ENCODE results near the gene SDK1.

Gene SDK1

DNA sequence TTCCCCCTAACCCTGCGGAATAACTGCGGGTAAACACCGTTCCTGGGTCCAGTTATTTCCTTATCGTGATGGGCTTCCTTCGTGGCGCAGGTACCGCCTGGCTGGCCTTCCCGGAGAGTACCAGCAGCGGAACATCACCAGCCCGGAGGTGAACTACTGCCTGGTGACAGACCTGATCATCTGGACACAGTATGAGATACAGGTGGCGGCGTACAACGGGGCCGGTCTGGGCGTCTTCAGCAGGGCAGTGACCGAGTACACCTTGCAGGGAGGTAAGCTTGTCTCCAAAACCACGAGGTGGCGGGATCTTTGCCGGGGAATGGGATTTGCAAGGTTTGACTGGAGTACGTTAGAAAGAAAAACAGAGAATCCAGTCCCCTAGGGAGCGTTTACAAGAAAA is 716.0 kb downstream of the SDK1 start:
- DNase-seq (ENCODE audit: low read depth), result no peak

DNA sequence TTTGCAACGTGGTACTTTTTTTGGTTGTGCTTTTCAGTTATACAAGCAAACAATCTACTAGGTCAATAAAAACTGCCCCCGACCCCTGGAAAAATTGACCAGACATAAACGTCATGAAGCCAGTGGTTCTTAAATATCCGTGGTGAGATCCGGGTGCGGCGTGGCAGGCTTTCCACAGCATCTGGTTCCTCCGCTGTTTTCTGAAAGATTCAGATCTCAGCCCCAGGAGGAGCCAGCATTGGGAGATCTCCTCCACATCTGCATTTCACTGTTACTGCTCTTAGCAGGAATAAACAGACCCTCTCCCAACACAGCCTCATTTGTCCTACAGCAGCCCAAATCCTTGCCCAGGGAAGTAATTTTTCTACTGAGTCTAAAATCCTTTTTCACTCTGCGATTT is 716.7 kb downstream of the SDK1 start:
- no peak for DNase-seq (ENCODE audit: low read depth)

- DNase-seq (ENCODE audit: low read depth), result no peak
Observed at GRCh38 chr7:4018601-4019316, 717.7 kb downstream of the SDK1 start.

DNA sequence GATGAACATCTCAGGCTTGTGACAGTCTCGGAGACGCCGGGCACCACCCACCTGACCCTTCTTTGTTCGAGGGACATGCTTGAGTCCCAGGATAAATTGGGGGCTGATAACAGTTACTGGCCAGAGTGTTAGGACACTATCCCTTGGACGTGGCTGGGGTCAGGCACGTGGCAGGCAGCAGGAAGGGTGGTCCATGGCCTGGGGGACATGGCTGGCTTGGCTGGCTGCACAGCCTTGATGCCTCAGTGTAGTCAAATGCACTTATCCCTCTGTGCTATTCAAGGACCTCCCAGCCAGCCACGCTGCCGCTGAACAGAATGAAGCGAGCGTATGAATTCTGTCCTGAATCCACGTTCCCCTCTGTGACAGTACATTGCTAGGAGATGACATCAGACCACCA is 719.0 kb downstream of the SDK1 start:
- no peak for DNase-seq (ENCODE audit: low read depth)

DNA sequence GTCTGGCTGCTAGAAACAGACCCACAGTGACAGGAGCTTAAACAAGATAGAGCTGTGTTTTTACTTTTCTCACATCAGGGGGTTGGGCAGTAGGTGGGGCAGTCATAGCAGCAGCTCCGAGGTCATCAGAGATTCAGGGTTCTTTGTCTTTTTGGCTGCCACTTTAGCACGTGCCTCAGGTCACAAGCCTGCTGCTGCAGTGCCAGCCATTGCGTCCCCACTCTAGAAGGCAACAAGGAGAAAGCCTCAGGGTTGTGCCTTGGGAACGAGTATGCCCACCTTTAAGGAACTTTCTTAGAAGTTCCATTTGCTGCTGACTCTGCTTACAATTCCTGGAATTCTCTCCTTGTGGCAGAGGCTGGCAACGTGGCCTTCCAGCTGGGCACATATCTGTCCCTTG is 720.4 kb downstream of the SDK1 start:
- DNase-seq (ENCODE audit: low read depth), result no peak

GRCh38 chr7:4022265-4022664 is 721.2 kb downstream of the SDK1 start:
- DNase-seq (ENCODE audit: low read depth), result no peak

DNA sequence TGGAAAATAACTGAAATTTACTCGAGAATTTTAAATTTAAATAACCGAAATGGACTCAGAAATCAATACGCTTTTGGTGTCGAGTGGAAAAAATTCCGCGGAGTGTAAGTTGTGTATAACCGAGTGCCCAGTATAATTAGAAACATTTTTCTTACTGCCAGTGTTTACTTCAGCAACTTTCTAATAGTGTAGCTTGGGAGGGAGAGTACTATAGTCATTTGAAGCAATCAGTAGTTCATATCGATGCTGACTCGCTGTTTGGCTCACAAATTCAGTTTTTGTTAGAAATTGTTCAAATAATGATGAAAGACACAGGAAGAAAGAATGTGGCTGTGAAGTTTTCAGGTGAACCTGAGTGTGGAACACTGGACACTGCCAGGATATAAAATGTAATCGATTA is 722.5 kb downstream of the SDK1 start:
- no peak for DNase-seq (ENCODE audit: low read depth)

GRCh38 chr7:4024133-4024532 is 723.1 kb downstream of the SDK1 start:
- no peak for DNase-seq (ENCODE audit: low read depth)

GRCh38 chr7:4024806-4025205 is 723.8 kb downstream of the SDK1 start:
- DNase-seq (ENCODE audit: low read depth), result no peak

GRCh38 chr7:4025210-4025609 is 724.2 kb downstream of the SDK1 start:
- DNase-seq (ENCODE audit: low read depth), result no peak

- no peak for DNase-seq (ENCODE audit: low read depth)
Observed at GRCh38 chr7:4025694-4026615, 724.9 kb downstream of the SDK1 start.

- DNase-seq (ENCODE audit: low read depth), result no peak
Observed at GRCh38 chr7:4026941-4027486, 726.0 kb downstream of the SDK1 start.

- no peak for DNase-seq (ENCODE audit: low read depth)
Observed at GRCh38 chr7:4028221-4028620, 727.2 kb downstream of the SDK1 start.

DNA sequence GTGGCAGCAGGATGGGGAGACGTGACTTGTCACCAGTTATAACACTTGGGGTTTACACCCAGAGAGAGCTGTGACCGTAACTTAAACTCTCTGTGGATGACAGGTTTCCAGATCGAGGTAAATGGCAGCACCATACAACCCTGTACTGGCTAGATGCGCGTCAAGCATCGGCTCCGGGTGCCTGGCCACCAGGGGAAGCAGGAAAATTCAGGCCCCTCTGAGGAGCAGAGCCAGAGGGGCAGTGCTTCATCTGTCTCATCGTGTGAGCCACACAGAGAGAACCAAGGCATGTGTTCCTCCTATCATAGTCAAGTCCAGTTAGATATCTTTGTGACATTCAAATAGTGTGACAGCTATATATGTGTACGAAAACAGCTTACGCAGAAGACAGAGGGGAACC is 728.9 kb downstream of the SDK1 start:
- no peak for DNase-seq (ENCODE audit: low read depth)

- DNase-seq (ENCODE audit: low read depth), result no peak
Observed at GRCh38 chr7:4030346-4030950, 729.4 kb downstream of the SDK1 start.

- no peak for DNase-seq (ENCODE audit: low read depth)
Observed at GRCh38 chr7:4033996-4034395, 732.9 kb downstream of the SDK1 start.

DNA sequence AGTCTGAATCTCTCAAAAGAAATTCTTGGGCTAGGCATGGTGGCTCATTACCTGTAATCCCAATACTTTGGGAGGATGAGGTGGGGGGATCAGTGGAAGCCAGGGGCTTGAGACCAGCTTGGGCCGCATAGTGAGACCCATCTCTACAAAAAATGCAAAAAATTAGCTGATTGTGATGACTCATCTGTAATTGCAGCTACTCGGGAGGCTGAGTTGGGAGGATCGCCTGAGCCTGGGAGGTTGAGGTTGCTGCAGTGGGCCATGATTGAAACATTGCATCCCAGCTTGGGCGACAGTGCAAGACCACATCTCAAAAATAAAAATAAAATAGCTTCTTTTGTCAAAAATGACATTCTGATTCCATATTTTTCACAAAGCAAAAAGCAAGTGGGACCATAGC is 736.3 kb downstream of the SDK1 start:
- DNase-seq (ENCODE audit: low read depth), result no peak

DNA sequence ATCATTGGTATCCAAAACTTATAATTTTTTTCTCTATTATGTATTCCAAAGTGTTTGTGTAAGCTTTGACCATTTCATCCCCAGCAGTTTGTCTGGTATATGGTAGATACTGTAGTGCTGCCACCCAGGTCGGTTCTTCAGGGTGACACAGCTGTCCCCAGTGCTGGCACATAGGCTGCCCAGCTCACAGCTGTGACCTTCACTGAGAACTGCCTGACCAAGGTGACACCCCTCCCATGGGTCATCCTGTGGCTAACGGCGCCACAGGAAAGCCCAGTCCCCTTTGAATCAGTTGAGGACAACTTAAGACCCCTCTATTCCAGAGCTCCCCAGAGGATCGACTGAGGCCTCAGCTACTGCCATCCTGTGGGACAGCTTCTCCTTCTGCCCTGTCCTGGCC is 736.8 kb downstream of the SDK1 start:
- no peak for DNase-seq (ENCODE audit: low read depth)

- DNase-seq (ENCODE audit: low read depth), result no peak
Observed at GRCh38 chr7:4040109-4040928, 739.3 kb downstream of the SDK1 start.

GRCh38 chr7:4042402-4043045 is 741.5 kb downstream of the SDK1 start:
- DNase-seq (ENCODE audit: low read depth), result no peak

GRCh38 chr7:4043988-4044387 is 742.9 kb downstream of the SDK1 start:
- no peak for DNase-seq (ENCODE audit: low read depth)

Measured in stimulated activated CD8-positive, alpha-beta memory T cell treated with anti-CD3 and anti-CD28 coated beads, Interleukin-4, amount 100 ng/mL, for 24 hours (primary cell).